HG02943 (cell line): ENCODE results near the gene CORT.
"Not testable (repeated sequence)": the region's sequence is repeated elsewhere in the genome, so short reads cannot be mapped to it uniquely, and the experiment has no call there.

Experiments
- ATAC-seq: cut with Tn5 transposase; IDR thresholded peaks from one replicate; pipeline ENCODE4 v1.9.1; 2021; ENCODE audit warnings: mild to moderate bottlenecking, low read depth, moderate library complexity; ENCODE audit not compliant: unreplicated experiment

The CORT gene

DNA sequence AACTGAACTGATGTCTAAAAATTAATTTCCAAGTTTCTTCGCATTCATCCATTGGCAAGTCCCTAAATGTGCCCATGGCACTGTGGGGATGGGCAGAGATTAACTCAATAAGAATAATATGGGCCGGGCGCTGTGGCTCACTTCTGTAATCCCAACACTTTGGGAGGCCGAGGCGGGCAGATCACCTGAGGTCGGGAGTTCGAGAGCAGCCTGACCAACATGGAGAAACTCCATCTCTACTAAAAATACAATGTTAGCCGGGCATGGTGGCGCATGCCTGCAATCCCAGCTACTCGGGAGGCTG is 24.4 kb downstream of the CORT start:
- not testable (repeated sequence) for ATAC-seq

DNA sequence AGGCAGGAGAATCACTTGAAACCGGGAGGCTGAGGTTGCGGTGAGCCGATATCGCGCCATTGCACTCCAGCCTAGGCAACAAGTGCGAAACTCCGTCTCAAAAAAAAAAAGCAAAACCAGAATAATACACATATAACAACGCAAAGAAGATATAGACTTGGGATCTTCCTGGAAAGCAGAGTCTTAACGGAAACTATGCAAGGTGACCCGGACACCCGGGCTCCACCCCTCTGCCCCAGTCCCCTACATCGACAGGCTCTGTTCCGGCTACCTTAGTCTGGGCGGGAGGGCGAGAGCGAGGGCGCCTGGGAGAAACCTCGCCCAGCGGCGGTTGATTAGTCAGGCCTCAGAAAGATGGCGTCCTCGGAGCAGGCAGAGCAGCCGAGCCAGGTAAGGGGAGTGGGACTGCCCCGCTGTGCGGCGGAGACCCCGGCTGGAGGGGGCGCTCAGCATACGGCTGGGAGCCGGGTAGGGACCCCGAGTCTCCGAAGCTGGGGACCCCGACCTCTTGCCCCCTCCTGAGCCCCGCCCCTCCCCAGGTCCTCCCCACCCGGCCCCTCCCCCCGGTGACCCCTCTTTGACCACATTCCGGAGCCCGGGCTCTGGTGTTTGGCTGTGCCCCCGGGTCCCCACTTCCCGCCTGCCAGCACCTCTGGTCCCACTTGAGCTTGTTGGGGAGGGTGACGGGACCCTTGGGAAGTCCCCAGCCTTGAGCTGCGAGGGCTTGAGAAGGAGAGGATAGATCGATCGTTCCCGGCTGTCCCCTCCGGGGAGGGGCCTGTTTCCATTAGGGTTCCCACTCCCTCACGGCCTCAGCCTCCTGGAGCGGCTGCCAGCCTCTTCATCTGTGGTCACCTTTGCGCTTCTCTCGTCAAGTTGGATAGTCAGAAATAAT is 25.0 kb downstream of the CORT start, which contains the start of gene PEX14:
PEX14 (plus strand) TSS at position 338 of the 895 bp plus-strand sequence; CDS start at position 355, 17 bp downstream.
- ATAC-seq: peak; percentile 56

DNA sequence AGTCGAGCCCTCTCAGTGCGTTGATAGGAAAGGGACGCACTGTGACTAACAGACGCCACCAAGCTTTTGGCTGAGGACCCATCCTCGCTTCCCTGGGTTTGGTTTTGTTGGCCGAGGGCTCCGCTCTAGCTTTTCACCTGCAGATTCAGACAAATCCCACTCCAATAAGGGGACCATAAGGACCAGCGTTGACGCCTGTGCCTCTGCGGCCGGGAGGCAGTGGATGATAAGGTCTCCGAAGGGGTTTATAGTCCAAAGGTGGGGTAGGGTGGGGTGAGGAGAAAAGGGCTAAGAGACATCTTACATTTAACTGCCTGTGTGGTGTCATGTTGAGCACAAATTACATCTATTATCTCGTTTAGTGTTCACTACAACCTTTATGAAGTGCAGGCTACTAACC is 25.7 kb downstream of the CORT start:
- ATAC-seq: no peak

DNA sequence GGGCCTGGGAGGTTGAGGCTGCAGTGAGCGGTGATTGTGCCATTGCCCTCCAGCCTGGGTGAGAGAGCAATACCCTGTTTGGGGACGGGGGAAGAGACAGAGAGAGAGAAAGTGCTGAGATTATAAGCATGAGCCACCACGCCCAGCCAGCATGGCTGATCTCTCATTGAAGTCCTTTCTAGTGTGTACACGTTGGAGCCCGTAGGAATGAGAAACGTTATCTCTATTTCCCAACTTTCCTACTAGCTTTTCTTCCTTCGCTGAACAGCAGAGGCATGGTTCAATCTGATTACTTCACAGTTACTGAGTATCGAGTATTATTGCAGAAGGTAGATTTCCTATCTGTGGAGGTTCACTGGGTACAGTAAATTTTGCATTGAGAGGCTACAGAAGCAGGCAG is 29.5 kb downstream of the CORT start:
- ATAC-seq: no peak

DNA sequence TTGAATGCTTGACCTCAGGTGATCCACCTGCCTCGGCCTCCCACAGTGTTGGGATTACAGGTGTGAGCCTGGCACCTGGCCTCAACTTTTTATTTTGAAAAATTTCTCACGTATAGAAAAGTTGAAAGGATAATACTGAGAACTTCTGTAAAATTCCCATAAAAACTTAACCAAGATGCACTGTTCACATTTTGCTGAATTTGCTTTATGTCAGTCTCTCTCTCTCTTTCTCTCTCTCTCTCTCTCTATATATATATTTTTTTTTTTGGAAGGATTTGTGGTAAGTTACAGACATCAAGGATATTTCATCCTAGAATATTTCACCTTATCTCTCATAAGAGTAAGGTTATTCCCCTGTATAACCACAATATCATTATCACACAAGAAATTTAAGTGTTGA is 30.8 kb downstream of the CORT start:
- no peak for ATAC-seq

DNA sequence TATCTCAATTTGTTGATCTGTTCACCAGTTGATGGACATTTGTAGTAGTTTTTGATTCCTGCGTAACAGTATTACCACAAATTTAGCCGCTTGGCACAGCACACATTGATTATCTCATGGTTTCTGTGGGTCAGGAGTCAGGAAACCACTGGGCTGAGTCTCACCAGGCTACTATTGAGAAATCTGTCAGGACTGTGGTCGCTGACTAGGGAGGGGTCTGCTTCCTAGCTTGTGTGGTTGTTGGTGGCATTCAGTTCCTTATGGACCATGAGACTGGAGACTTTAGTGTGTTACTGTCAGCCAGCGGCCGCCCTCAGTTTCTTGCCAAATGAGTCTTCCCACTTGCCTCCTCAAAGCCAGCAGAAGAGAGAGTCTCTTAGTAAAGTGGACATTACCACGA is 34.7 kb downstream of the CORT start:
- ATAC-seq: no peak

DNA sequence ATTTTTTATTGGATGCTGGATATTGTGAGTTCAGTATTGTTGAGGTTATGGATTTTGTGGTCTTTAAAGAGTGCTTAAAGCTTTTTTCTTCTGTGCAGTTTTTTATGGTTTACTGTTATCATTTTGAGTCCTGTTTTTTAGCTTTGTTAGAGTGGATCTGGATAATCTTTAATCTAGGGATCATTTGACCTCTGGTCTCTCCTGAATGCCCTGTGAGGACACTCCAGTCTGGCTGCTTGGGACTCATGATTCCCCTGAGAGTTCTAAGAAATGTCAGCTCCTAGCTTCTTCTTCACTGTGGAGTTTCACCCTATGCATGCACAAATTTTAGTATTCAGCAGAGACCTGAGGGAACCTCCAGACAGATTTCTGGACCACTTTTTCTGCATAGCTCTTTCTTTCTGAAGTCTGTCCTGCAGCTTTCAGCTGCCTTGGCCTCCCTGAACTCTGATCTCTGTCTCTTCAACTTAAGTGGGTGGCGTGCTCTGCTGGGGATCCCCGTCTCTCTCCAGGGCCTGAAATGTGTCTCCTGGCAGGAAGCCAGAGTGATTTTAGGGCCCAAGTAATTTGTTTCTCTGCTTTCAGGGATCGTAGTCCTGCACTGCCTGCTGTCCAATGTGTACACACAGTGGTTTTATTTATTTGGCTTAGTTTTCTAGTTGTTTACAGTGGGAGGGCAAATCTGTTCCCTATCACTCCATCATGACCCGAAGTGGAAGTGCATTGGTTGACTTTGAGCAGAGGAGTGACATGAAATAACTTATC is 39.6 kb downstream of the CORT start:
- no peak for ATAC-seq

DNA sequence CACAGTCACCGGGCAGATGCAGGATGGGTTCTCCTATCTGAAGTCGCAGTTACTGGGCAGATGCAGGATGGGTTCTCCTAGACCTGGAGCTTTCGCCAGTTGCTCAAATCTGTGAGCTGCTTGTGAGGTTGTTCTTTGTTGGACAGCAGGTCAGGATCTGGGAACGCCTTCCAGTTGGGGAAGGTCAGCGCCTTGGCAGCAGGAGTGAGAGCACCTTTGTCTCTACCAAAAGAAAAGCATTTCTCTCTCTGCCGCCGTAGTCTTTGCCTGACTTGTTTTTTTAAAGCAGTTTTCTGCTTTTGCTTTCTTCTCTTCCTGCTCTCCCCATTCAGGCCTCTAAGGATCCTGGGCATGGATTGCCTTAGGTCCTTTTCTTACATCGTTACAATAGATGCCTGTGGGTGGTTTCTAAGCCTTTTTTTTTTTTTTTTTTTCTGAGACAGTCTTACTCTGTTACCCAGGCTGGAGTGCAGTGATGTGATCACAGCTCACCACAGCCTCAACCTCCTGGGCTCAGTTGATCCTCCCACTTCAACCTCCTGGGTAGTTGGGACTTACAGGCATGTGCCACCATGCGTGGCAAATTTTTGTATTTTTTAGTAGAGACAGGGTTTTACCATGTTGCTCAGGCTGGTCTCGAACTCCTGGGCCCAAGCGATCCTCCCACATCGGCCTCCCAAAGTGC is 40.6 kb downstream of the CORT start:
- no peak for ATAC-seq

DNA sequence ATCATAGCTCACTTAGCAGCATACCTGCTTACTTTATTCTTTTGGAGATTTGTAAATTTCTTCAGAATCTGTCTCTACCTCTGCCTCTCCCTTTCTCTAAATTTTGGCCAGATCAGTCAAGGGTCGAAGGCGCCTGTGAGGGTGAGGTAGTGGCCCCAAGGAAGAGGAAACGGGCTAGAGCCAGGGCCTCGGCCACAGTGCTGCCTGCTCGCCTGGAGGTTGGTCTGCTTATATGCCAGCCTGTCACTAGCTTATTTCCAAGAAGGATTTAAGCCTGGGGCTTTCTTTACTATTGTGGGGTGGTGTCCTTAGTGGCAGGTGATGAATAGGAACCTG is 44.6 kb downstream of the CORT start:
- peak; percentile 11 for ATAC-seq

DNA sequence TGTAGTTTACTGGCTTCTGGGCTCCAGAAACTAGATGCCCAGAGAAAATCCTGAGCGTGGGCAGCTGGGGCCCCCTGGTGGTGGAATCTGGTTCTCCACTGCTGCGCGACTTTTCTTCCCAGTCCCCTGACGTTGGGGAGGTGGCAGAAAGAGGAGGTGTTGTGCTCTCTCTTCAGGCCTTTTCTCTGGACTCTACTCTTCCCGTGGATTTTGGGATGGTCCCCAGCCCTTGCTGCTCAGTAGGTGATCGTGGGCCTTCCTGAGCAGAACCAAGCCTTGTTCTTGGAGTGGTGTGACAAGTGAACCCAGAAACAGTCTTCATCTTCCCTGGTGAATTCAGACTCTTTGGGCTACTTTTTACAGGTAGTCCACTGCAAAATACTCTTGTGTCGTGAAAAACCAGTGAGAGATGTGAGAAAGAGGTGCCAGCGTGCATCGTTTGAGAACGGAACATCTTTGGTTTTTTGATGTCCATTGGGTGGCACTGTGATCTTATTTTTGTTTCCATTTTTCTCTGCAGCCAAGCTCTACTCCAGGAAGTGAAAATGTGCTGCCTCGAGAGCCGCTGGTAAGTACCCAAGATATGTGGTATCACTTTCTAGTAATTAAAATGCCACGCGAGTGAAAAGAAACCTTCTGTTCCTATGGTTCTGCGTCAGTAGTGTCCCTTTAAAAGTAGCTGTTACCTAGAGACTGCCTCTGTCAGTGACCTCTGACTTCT is 45.1 kb downstream of the CORT start:
- peak; percentile 60 for ATAC-seq

DNA sequence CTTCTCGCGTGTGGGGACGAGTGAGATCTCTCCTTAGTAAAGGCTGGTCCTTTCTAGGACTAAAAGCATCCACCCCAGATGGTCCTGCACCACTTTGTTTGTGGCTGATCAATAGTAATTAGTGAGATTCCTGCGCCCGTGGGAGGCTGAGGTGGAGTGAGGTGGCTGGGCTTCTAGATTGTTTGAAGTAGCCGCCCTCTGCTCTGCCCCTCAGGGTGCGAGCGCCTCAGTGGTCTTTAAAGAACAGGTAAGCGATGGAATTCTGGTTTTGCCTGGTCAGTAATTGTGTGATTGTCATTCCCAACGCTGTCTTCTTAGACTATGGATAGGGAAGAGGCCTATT is 45.6 kb downstream of the CORT start:
- no peak for ATAC-seq

DNA sequence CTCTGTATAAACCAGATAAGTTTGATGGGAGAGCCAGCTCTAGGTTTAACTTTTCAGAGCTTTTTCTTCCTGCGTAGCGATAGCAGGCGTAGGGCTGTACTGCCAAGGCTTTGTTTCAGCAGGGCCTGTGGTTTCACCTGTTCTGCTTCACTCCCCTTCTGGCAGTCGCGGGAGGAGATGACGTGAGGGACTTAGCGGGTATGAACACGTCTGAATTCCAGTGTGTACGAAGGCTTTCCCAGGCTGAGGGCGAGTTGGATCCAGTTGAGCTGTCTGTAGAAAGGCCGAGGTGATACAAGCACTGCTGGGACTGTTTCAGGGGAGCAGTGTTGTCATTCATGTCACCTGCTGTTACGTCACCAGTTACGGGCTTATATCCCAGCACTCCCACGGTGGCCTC is 46.1 kb downstream of the CORT start:
- ATAC-seq: no peak

DNA sequence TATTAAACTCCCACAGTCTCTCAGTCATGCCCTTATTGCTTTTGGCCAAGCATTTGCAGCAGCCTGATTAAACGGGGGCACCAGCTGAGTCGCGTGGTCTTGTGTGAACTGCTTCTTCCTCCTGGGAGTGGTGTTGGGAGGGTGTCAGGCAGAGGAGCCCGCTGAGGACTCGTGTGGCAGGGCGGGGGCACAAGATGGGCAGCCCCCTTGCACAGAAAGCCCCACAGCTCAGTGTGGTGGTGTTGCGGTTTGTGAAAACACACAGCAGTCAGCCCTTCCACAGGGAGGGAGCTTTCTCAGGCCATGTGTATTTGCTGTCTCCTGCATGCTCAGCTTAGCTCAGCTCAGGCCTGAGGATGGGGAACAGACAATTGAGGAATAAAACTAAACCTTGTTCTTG is 47.3 kb downstream of the CORT start:
- no peak for ATAC-seq

DNA sequence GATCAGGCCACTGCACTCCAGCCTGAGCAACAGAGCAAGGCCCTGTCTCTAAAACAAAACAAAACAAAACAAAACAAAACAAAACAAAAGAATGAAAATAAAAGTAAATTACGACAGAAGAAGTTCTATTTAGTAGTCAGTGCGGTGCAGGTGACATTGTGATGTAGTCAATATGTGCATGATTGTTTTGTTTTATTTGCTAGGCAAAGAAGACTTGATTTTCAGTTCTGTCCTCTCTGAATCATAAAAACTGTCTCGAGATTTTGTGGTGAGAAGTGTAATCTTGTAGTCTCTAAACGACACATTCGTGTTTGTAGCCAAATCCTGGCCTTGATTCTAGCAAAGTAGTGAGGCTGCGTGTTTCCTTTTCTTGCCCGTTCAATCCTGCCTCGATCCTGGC is 48.4 kb downstream of the CORT start:
- ATAC-seq: no peak
